ENCODE measurements around the gene CORO7.

DNA sequence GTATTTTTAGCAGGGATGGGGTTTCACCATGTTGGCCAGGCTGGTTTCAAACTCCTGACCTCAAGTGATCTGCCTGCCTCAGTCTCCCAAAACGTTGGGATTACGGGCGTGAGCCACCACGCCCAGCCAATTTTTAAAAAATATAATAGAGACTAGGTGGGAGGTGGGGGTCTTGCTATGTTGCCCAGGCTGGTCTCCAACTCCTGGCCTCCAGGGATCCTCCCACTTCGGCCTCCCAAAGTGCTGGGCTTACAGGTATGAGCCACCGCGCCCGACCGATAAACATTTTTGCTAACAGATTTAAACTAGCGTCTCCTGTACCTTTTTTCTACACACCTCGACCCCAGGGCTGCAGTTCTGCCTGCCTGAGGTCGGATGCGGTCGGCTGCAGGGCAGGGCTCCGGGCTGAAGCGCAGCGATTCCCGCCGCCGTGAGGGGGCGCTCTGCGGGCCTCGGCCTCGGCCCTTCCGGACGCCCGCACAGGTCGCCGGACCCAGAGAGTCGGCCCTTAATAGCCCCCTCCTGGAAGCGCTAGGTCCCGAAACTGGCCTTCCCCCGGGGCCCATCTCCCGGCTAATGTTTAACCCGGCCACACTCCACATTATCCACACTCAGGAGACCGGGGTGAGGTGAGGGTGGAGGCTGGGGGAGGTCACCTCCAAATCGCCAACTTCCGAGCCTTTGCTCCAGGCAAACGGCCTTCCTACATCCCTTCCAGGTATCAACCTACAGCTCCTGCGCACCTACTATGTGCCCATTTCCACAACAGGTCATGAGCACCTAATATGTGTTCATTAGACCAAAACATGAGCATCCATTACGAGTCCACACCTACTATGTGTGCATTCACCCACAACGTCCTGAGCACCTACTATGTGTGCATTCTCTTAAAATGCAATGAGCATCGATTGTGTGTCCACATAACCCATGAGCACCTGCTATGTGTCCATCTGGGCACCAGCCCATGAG, 102.5 kb downstream of the CORO7 start:
- TF ChIP-seq, protein P1, sequence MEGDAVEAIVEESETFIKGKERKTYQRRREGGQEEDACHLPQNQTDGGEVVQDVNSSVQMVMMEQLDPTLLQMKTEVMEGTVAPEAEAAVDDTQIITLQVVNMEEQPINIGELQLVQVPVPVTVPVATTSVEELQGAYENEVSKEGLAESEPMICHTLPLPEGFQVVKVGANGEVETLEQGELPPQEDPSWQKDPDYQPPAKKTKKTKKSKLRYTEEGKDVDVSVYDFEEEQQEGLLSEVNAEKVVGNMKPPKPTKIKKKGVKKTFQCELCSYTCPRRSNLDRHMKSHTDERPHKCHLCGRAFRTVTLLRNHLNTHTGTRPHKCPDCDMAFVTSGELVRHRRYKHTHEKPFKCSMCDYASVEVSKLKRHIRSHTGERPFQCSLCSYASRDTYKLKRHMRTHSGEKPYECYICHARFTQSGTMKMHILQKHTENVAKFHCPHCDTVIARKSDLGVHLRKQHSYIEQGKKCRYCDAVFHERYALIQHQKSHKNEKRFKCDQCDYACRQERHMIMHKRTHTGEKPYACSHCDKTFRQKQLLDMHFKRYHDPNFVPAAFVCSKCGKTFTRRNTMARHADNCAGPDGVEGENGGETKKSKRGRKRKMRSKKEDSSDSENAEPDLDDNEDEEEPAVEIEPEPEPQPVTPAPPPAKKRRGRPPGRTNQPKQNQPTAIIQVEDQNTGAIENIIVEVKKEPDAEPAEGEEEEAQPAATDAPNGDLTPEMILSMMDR (conservative IDR thresholded peaks at IDR 0.05), result no peak; the same call in 1 of the 2 replicates
- no peak for TF ChIP-seq ZFX (IDR thresholded peaks at IDR 0.05)
